HepG2 (cell line): ENCODE results near the gene SLC35D2. TPM values are rescaled to one million over a fixed set of nuclear protein-coding genes. Genes with fewer than 3 reads are reported as not detected.

ENCODE experiments used
- ATAC-seq: fragments of 200-7000 bp; cut with Tn5 transposase; 3 replicates; pipeline ENCODE4 v1.9.1; 2020; ENCODE audit warnings: mild to moderate bottlenecking, moderate library complexity
- BruUV-seq: library from RNA; stranded (reverse); fragments of 400-500 nt; replicated peaks from 2 replicates; lab custom pipeline; 2021; lab: Mats Ljungman, UMichigan
- CTCF ChIA-PET: fragments of 300-600 bp; formaldehyde crosslinking; extraction: SDS; loops from one replicate; lab custom pipeline; 2021; ENCODE audit warnings: low total read pairs, inconsistent platforms, low intra/inter-chr PET ratio; lab: Yijun Ruan, JAX
- POLR2A ChIA-PET: fragments of 350-600 bp; sonication (Branson Sonifier 250); formaldehyde crosslinking; loops from one replicate; lab custom pipeline; 2020; ENCODE audit warnings: antibody characterized with exemption, inconsistent platforms; lab: Yijun Ruan, JAX
- DNase-seq: peaks from one replicate; pipeline ENCODE4 v3.0.0-alpha.2; 2015; ENCODE audit warnings: low spot score
- FAIRE-seq: peaks from 3 replicates; lab custom pipeline; 2011; peaks lifted over from hg19 to GRCh38; lab: Jason Lieb, UNC
- H2AFZ ChIP-seq: one replicate; pipeline ENCODE4 v1.6.1; 2011; ENCODE audit warnings: low read length, inconsistent platforms
- H3K27ac ChIP-seq: fragments of 300-600 bp; 3 replicates; pipeline ENCODE4 v1.8.0; 2011; ENCODE audit warnings: mixed run types, mild to moderate bottlenecking, mixed read lengths, low read length, inconsistent platforms; ENCODE audit not compliant: insufficient read depth; ENCODE audit errors: extremely low read length
- H3K27me3 ChIP-seq, 2 experiments: fragments of 200-600 bp in 1 of 2; 2 replicates in 1 of 2; 3 replicates in 1 of 2; pipeline versions ENCODE4 v1.6.0 to v1.8.0; 2011; ENCODE audit warnings: low read length in 2 of 2, mild to moderate bottlenecking in 2 of 2, moderate library complexity in 2 of 2, inconsistent platforms in 1 of 2; ENCODE audit not compliant: insufficient read depth in 2 of 2, control insufficient read depth in 1 of 2
- H3K36me3 ChIP-seq, 2 experiments: fragments of 200-600 bp in 1 of 2; replicated peaks in 1 of 2; 2 replicates in 1 of 2; 3 replicates in 1 of 2; pipeline versions ENCODE4 v1.5.1 to v1.8.0; 2011; ENCODE audit warnings: low read length in 2 of 2, inconsistent platforms in 1 of 2; ENCODE audit not compliant: insufficient read depth in 2 of 2, control insufficient read depth in 1 of 2
- H3K4me1 ChIP-seq: 2 replicates; pipeline ENCODE4 v1.5.1; 2012; ENCODE audit warnings: low read length, inconsistent platforms; ENCODE audit not compliant: insufficient read depth
- H3K4me2 ChIP-seq: 2 replicates; pipeline ENCODE4 v1.6.0; 2011; ENCODE audit warnings: low read depth, low read length, inconsistent platforms
- H3K4me3 ChIP-seq, 3 experiments: fragments of 200-600 bp in 1 of 3; sonication (generic), shearing (Covaris generic) in 1 of 3; replicated peaks in 1 of 3; 2 replicates each; pipeline ENCODE4 v1.5.1; 2011 to 2016; ENCODE audit warnings: low read length in 3 of 3, inconsistent platforms in 2 of 3, low read depth in 2 of 3, mild to moderate bottlenecking in 2 of 3, control low read depth in 1 of 3, mixed read lengths in 1 of 3; ENCODE audit not compliant: insufficient read depth in 1 of 3
- H3K79me2 ChIP-seq: one replicate; pipeline ENCODE4 v1.6.1; 2011; ENCODE audit warnings: low read length, inconsistent platforms; ENCODE audit not compliant: insufficient read depth
- H3K9ac ChIP-seq: 2 replicates; pipeline ENCODE4 v1.6.0; 2011; ENCODE audit warnings: mild to moderate bottlenecking, low read depth, low read length, inconsistent platforms; ENCODE audit not compliant: insufficient read depth
- H3K9me3 ChIP-seq: 2 replicates; pipeline ENCODE4 v1.5.1; 2012; ENCODE audit warnings: mild to moderate bottlenecking, low read length
- H4K20me1 ChIP-seq: 2 replicates; pipeline ENCODE4 v1.6.0; 2011; ENCODE audit warnings: inconsistent platforms, mild to moderate bottlenecking, low read length, moderate library complexity; ENCODE audit not compliant: insufficient read depth
- GPN1 ChIP-seq: sonication (generic); formaldehyde crosslinking; IDR thresholded peaks from 2 replicates; pipeline ENCODE4 v1.5.1; 2020; ENCODE audit warnings: missing genetic modification reagents, borderline replicate concordance
- WGBS: methylation state at CpG from one replicate; pipeline ENCODE4 v1.1.6; 2017; ENCODE audit warnings: low lambda C conversion rate; 5-methylcytosine and 5-hydroxymethylcytosine counted together
- in situ Hi-C: cut with HindIII; loops from 2 replicates; pipeline ENCODE4 v1.10.0; 2017; ENCODE audit warnings: low pct_unique_long_range_greater_than_20kb; ENCODE audit not compliant: extremely low pct_ligation_motif_present
- intact Hi-C: fragments of 100-400 bp; cut with micrococcal nuclease; formaldehyde crosslinking; loops from one replicate; pipeline ENCODE4 v1.10.0; 2022; ENCODE audit not compliant: unreplicated experiment
- polyA plus RNA-seq, 8 experiments: library from polyadenylated mRNA; depleted of rRNA in 3 of 8; stranded (reverse) in 7 of 8; unstranded in 1 of 8; fragments of >200 nt; fragmentation: Illumina TruSeq in 4 of 8; extraction: Trizol in 4 of 8; gene quantifications; 2 replicates each; pipeline versions ENCODE4 v1.2.1 to v1.2.3, GENCODE V29; 2011 to 2016; ENCODE audit warnings: low read depth in 4 of 8, missing spikeins in 1 of 8, mixed read lengths in 1 of 8; ENCODE audit not compliant: insufficient read depth in 1 of 8
- total RNA-seq, 5 experiments: library from RNA; depleted of rRNA; stranded (reverse); fragments of >200 nt; fragmentation: Illumina TruSeq; extraction: Trizol; gene quantifications; 2 replicates each; pipeline ENCODE4 v1.2.3, GENCODE V29; 2016; ENCODE audit warnings: low read depth in 1 of 5
- TF ChIP-seq, protein P1 (sequence below): sonication (generic); formaldehyde crosslinking; IDR thresholded peaks from 2 replicates; pipeline ENCODE4 v1.5.1; 2020; ENCODE audit warnings: mild to moderate bottlenecking, missing genetic modification reagents, moderate library complexity
- TF ChIP-seq, protein P2 (sequence below): sonication (generic); formaldehyde crosslinking; IDR thresholded peaks from 2 replicates; pipeline ENCODE4 v1.4.0; 2020; ENCODE audit warnings: mild to moderate bottlenecking, missing genetic modification reagents

SLC35D2 gene
- total and polyA plus RNA-seq, 2 of the 13 experiments (the other 11 are each of a cell fraction or from before 2014, with no cell fraction given) = 96.2 to 103 TPM

DNA sequence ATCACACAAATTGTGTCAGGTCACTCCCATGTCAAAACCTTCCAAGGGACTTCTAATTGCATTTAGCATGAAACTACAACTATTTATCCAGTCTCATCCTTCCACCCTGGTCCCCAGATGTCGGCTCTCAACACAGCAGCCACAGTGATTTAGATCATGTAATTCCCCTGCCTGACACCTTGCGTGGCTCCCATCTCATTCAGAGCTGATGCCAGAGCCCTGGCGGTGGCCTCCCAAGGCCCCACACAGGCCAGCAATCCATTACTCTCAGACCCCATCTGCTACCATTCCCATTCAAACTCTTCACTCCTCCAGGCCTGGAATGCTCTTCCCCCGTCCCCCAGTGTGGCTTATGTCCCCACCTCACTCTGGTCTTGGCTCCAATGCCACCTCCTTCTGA lies 2.4 kb downstream of the SLC35D2 start:
- no peak overlapping the region for H3K27ac ChIP-seq
- CTCF ChIA-PET = no interaction called here
- in situ Hi-C loops (no loop called here), intact Hi-C loops (loop anchor here (5.0 kb wide), 1 partner anchor 54 kb away; no protein-coding TSS in a partner anchor)
- H4K20me1 ChIP-seq = peaks cover 34% of the 10 kb centered on the region
- peaks cover 83% of the 10 kb centered on the region for H3K4me1 ChIP-seq
- H2AFZ ChIP-seq = no peak overlapping the region
- DNase-seq (no peak), FAIRE-seq (no peak), ATAC-seq (no peak)
- TF ChIP-seq, protein P1, sequence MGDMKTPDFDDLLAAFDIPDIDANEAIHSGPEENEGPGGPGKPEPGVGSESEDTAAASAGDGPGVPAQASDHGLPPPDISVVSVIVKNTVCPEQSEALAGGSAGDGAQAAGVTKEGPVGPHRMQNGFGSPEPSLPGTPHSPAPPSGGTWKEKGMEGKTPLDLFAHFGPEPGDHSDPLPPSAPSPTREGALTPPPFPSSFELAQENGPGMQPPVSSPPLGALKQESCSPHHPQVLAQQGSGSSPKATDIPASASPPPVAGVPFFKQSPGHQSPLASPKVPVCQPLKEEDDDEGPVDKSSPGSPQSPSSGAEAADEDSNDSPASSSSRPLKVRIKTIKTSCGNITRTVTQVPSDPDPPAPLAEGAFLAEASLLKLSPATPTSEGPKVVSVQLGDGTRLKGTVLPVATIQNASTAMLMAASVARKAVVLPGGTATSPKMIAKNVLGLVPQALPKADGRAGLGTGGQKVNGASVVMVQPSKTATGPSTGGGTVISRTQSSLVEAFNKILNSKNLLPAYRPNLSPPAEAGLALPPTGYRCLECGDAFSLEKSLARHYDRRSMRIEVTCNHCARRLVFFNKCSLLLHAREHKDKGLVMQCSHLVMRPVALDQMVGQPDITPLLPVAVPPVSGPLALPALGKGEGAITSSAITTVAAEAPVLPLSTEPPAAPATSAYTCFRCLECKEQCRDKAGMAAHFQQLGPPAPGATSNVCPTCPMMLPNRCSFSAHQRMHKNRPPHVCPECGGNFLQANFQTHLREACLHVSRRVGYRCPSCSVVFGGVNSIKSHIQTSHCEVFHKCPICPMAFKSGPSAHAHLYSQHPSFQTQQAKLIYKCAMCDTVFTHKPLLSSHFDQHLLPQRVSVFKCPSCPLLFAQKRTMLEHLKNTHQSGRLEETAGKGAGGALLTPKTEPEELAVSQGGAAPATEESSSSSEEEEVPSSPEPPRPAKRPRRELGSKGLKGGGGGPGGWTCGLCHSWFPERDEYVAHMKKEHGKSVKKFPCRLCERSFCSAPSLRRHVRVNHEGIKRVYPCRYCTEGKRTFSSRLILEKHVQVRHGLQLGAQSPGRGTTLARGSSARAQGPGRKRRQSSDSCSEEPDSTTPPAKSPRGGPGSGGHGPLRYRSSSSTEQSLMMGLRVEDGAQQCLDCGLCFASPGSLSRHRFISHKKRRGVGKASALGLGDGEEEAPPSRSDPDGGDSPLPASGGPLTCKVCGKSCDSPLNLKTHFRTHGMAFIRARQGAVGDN (CRISPR knock-in tag) = peak; percentile 40
- TF ChIP-seq, protein P2, sequence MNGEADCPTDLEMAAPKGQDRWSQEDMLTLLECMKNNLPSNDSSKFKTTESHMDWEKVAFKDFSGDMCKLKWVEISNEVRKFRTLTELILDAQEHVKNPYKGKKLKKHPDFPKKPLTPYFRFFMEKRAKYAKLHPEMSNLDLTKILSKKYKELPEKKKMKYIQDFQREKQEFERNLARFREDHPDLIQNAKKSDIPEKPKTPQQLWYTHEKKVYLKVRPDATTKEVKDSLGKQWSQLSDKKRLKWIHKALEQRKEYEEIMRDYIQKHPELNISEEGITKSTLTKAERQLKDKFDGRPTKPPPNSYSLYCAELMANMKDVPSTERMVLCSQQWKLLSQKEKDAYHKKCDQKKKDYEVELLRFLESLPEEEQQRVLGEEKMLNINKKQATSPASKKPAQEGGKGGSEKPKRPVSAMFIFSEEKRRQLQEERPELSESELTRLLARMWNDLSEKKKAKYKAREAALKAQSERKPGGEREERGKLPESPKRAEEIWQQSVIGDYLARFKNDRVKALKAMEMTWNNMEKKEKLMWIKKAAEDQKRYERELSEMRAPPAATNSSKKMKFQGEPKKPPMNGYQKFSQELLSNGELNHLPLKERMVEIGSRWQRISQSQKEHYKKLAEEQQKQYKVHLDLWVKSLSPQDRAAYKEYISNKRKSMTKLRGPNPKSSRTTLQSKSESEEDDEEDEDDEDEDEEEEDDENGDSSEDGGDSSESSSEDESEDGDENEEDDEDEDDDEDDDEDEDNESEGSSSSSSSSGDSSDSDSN (CRISPR knock-in tag) = 0 out of 2 replicates have a peak, but pooled peaks have one; percentile 6
- no peak; the same call in 1 of the 2 replicates for TF ChIP-seq GPN1 (CRISPR knock-in tag)
- H3K36me3 ChIP-seq = peaks cover 5 to 20% of the 10 kb centered on the region in 2 experiments
- H3K79me2 ChIP-seq = peaks cover 78% of the 10 kb centered on the region
- no TSS peak for BruUV-seq
- peak overlapping the region; percentile 90; the same call in 1 of the 2 replicates for H3K9ac ChIP-seq
- no peaks in the 10 kb centered on the region; a peak in 1 of 5 replicates for H3K27me3 ChIP-seq
- H3K4me2 ChIP-seq = peak overlapping the region; percentile 100
- H3K4me3 ChIP-seq = peak overlapping the region; percentile 63 to 87 (median 72)
- POLR2A ChIA-PET = interaction anchor here (1.0 to 4.7 kb wide), 10 partner anchors 8 to 185 kb away, joined by 3 to 25 read pairs (median 4); no protein-coding TSS in a partner anchor
- no peaks in the 10 kb centered on the region for H3K9me3 ChIP-seq
- 83% methylated on average over 4 of the region's 4 CpGs for WGBS
